DMS114 treated with DMSO at 0.1 percent for 48 hours (cell line): ENCODE results near the gene PTPN7.
"Not testable (repeated sequence)": the region's sequence is repeated elsewhere in the genome, so short reads cannot be mapped to it uniquely, and the experiment has no call there.

Experiments
- DNase-seq: peaks from one replicate; lab custom pipeline; 2025; ENCODE audit not compliant: unreplicated experiment; lab: John Stamatoyannopoulos, UW

The PTPN7 gene

GRCh38 chr1:202167708-202168415 is 7.5 kb upstream of the PTPN7 start:
- DNase-seq, result no peak

GRCh38 chr1:202167054-202167453 is 6.7 kb upstream of the PTPN7 start:
- not testable (repeated sequence) for DNase-seq

- DNase-seq, result no peak
Measured at GRCh38 chr1:202165942-202166843, 5.8 kb upstream of the PTPN7 start.

- no peak for DNase-seq
Measured at GRCh38 chr1:202165267-202165941, 5.0 kb upstream of the PTPN7 start.

GRCh38 chr1:202164271-202165037 is 4.1 kb upstream of the PTPN7 start:
- no peak for DNase-seq

GRCh38 chr1:202163281-202164270 is 3.2 kb upstream of the PTPN7 start:
- DNase-seq, result no peak

- no peak for DNase-seq
Measured at GRCh38 chr1:202162418-202163280, 2.2 kb upstream of the PTPN7 start.

GRCh38 chr1:202162047-202162417 is 1.6 kb upstream of the PTPN7 start:
- no peak for DNase-seq

- no peak for DNase-seq
Measured at GRCh38 chr1:202161151-202162046, 997 bp upstream of the PTPN7 start.

- DNase-seq, result no peak
Measured at GRCh38 chr1:202159534-202160371, 649 bp downstream of the PTPN7 start.

- DNase-seq, result no peak
Measured at GRCh38 chr1:202158810-202159533, 1.4 kb downstream of the PTPN7 start.

- no peak for DNase-seq
Measured at GRCh38 chr1:202157945-202158344, 2.5 kb downstream of the PTPN7 start.

- DNase-seq, result no peak
Measured at GRCh38 chr1:202156590-202156989, 3.8 kb downstream of the PTPN7 start.

- DNase-seq, result no peak
Measured at GRCh38 chr1:202155478-202156021, 4.9 kb downstream of the PTPN7 start.

GRCh38 chr1:202154766-202155477 is 5.5 kb downstream of the PTPN7 start:
- DNase-seq, result no peak
